ENCODE results near the gene ADGRE1.

The ADGRE1 gene

GRCh38 chr19:6935069-6935468 is 47.7 kb downstream of the ADGRE1 start:
- CTCF ChIA-PET, result no interaction called here
- TF ChIP-seq, protein P1, sequence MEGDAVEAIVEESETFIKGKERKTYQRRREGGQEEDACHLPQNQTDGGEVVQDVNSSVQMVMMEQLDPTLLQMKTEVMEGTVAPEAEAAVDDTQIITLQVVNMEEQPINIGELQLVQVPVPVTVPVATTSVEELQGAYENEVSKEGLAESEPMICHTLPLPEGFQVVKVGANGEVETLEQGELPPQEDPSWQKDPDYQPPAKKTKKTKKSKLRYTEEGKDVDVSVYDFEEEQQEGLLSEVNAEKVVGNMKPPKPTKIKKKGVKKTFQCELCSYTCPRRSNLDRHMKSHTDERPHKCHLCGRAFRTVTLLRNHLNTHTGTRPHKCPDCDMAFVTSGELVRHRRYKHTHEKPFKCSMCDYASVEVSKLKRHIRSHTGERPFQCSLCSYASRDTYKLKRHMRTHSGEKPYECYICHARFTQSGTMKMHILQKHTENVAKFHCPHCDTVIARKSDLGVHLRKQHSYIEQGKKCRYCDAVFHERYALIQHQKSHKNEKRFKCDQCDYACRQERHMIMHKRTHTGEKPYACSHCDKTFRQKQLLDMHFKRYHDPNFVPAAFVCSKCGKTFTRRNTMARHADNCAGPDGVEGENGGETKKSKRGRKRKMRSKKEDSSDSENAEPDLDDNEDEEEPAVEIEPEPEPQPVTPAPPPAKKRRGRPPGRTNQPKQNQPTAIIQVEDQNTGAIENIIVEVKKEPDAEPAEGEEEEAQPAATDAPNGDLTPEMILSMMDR (IDR thresholded peaks at IDR 0.05; ENCODE audit: insufficient read depth, low read length, missing control alignments), result no peak
- POLR2A ChIA-PET, result no interaction called here
- no peak overlapping the region for H3K4me3 ChIP-seq (ENCODE audit: low read depth, low read length)
- no peak for DNase-seq (ENCODE audit: low read depth, low spot score)

GRCh38 chr19:6935618-6936017 is 48.2 kb downstream of the ADGRE1 start:
- no peak overlapping the region for H3K4me3 ChIP-seq (ENCODE audit: low read depth, low read length)
- TF ChIP-seq, protein P1 (IDR thresholded peaks at IDR 0.05; ENCODE audit: insufficient read depth, low read length, missing control alignments), result no peak
- POLR2A ChIA-PET, result no interaction called here
- DNase-seq (ENCODE audit: low read depth, low spot score), result no peak
- CTCF ChIA-PET, result no interaction called here

GRCh38 chr19:6945733-6946132 is 58.4 kb downstream of the ADGRE1 start:
- DNase-seq (ENCODE audit: low read depth, low spot score), result no peak
- H3K4me3 ChIP-seq (ENCODE audit: low read depth, low read length), result no peak overlapping the region
- CTCF ChIA-PET, result no interaction called here

DNA sequence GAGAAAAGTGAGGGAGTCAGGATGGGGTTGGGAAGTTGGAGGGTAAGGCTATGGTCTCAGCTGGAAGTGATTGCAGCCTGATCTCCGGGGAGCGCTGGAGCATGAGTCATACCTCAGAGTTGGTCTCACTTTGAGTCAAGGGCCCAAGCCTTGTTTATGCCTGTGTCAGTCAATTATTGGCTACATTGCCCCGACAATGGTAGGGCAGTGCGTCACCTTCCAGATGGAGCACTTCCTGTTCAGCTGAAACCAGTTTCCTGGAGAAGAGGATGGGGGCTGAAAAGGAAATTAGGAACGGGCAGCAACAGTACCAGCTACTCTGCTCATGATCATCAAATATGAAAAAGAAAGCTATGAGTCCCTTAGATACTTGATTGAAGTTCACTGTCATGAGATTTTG is 60.4 kb downstream of the ADGRE1 start:
- TF ChIP-seq, protein P1 (IDR thresholded peaks at IDR 0.05; ENCODE audit: insufficient read depth, low read length, missing control alignments), result no peak
- POLR2A ChIA-PET, result no interaction called here
- CTCF ChIA-PET, result no interaction called here
- no peak overlapping the region for H3K4me3 ChIP-seq (ENCODE audit: low read depth, low read length)
- no peak for DNase-seq (ENCODE audit: low read depth, low spot score)

More at GRCh38 chr19:6945733-6946132, 58.4 kb downstream of the ADGRE1 start:
- TF ChIP-seq, protein P1 (IDR thresholded peaks at IDR 0.05; ENCODE audit: insufficient read depth, low read length, missing control alignments), result no peak
- POLR2A ChIA-PET, result no interaction called here

- no peak overlapping the region for H3K4me3 ChIP-seq (ENCODE audit: low read depth, low read length)
- ChIA-PET POLR2A (no interaction called here), CTCF (no interaction called here)
- TF ChIP-seq, protein P1 (IDR thresholded peaks at IDR 0.05; ENCODE audit: insufficient read depth, low read length, missing control alignments), result no peak
- DNase-seq (ENCODE audit: low read depth, low spot score), result no peak
Measured at GRCh38 chr19:6948884-6949283, 61.5 kb downstream of the ADGRE1 start.

DNA sequence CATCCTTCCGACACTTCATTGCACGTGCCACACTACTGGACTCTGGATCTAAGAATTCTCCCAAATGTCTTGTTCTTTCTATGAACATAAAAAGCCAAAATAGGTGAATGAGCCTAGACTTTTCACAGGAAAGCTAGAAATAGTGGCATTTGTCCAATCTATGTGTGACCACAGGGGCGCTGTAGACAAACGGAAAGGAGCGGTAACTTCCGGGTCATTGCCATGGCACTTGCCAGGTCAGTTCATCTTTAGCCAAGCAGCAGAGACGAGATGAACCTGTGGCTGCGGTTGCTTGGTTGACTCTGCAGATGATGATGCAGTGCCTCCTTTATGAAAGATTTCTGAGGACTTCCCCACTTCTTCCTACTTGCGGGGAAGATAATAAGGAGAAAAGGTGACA is 65.6 kb downstream of the ADGRE1 start:
- ChIA-PET CTCF (no interaction called here), POLR2A (no interaction called here)
- TF ChIP-seq, protein P1 (IDR thresholded peaks at IDR 0.05; ENCODE audit: insufficient read depth, low read length, missing control alignments), result no peak
- H3K4me3 ChIP-seq (ENCODE audit: low read depth, low read length), result no peak overlapping the region
- no peak for DNase-seq (ENCODE audit: low read depth, low spot score)

Data from AG04449 (cell line).